K562 (cell line): ENCODE data around the gene TRMT2A. TPM values are rescaled to one million over a fixed set of nuclear protein-coding genes. Genes with fewer than 3 reads are reported as not detected.

Source experiments
- BMI1 ChIP-seq: fragments of 150-350 bp; IDR thresholded peaks from 2 replicates; pipeline ENCODE4 v1.6.1; 2014; ENCODE audit warnings: low read length
- CHD2 ChIP-seq: IDR thresholded peaks from 2 replicates; pipeline ENCODE4 v1.6.1; 2011; ENCODE audit warnings: low read depth, low read length
- E2F1 ChIP-seq: sonication (generic); formaldehyde crosslinking; IDR thresholded peaks from 2 replicates; pipeline ENCODE4 v1.8.1; 2023; ENCODE audit warnings: mild to moderate bottlenecking, missing genetic modification reagents, moderate library complexity
- FOSL1 ChIP-seq: fragments of 200-800 bp; sonication (Bioruptor generic); conservative IDR thresholded peaks from 2 replicates; pipeline ENCODE4 v1.6.1; 2016; ENCODE audit warnings: missing genetic modification characterization, missing compliant biosample characterization
- GATAD2B ChIP-seq: fragments of 450-650 bp; IDR thresholded peaks from 2 replicates; pipeline ENCODE4 v1.6.1; 2017; ENCODE audit warnings: mild to moderate bottlenecking, borderline replicate concordance
- GTF2E2 ChIP-seq: fragments of 200-800 bp; sonication (Bioruptor generic); IDR thresholded peaks from 2 replicates; pipeline ENCODE4 v1.6.1; 2016; ENCODE audit warnings: missing genetic modification characterization, missing compliant biosample characterization
- HMG20B ChIP-seq: fragments of 250-450 bp; sonication (Bioruptor Pico); IDR thresholded peaks from 2 replicates; pipeline ENCODE4 v1.5.0; 2021; ENCODE audit warnings: mild to moderate bottlenecking
- IFI16 ChIP-seq: fragments of 250-450 bp; sonication (Bioruptor Pico); IDR thresholded peaks from 2 replicates; pipeline ENCODE4 v2.1.2; 2022; ENCODE audit warnings: mild to moderate bottlenecking, inconsistent platforms
- NR0B1 ChIP-seq: fragments of 450-650 bp; IDR thresholded peaks from one replicate; pipeline ENCODE4 v1.6.1; 2018; ENCODE audit warnings: mild to moderate bottlenecking, moderate library complexity; ENCODE audit not compliant: partially characterized antibody
- PATZ1 ChIP-seq: fragments of 250-450 bp; sonication (Bioruptor Pico); IDR thresholded peaks from 2 replicates; pipeline ENCODE4 v1.5.0; 2020; ENCODE audit warnings: mild to moderate bottlenecking, borderline replicate concordance
- SMAD3 ChIP-seq: fragments of 450-650 bp; formaldehyde crosslinking; conservative IDR thresholded peaks from 2 replicates; pipeline ENCODE4 v1.4.0; 2020; ENCODE audit warnings: mild to moderate bottlenecking
- ZBED1 ChIP-seq: IDR thresholded peaks from 2 replicates; pipeline ENCODE4 v1.6.1; 2014
- ZNF212 ChIP-seq: fragments of 450-650 bp; formaldehyde crosslinking; IDR thresholded peaks from 2 replicates; pipeline ENCODE4 v1.4.0; 2020; ENCODE audit warnings: mild to moderate bottlenecking
- ZNF311 ChIP-seq: fragments of 250-450 bp; sonication (Bioruptor Pico); IDR thresholded peaks from 2 replicates; pipeline ENCODE4 v1.4.0; 2020; ENCODE audit warnings: mild to moderate bottlenecking, moderate library complexity
- ZNF316 ChIP-seq: fragments of 450-650 bp; IDR thresholded peaks from 2 replicates; pipeline ENCODE4 v1.6.1; 2016
- ZNF347 ChIP-seq: fragments of 450-650 bp; formaldehyde crosslinking; IDR thresholded peaks from 2 replicates; pipeline ENCODE4 v1.4.0; 2020; ENCODE audit warnings: low read depth, mild to moderate bottlenecking, moderate library complexity
- ZNF76 ChIP-seq: fragments of 250-450 bp; sonication (Bioruptor Pico); IDR thresholded peaks from 2 replicates; pipeline ENCODE4 v1.4.0; 2020; ENCODE audit warnings: mild to moderate bottlenecking, moderate library complexity, borderline replicate concordance
- ZSCAN32 ChIP-seq: fragments of 450-650 bp; formaldehyde crosslinking; IDR thresholded peaks from 2 replicates; pipeline ENCODE4 v1.4.0; 2020; ENCODE audit warnings: mild to moderate bottlenecking, moderate library complexity
- polyA plus RNA-seq, 8 experiments: library from polyadenylated mRNA; depleted of rRNA in 4 of 8; stranded (reverse) in 5 of 8; unstranded in 3 of 8; fragments of >200 nt; fragmentation: Nextera tagmentation in 2 of 8; fragmentation: Illumina TruSeq in 1 of 8; extraction: Ambion mirVana in 2 of 8; extraction: Trizol in 1 of 8; gene quantifications; 2 replicates each; pipeline versions ENCODE4 v1.2.1 to v1.2.3, GENCODE V29; 2011 to 2014; ENCODE audit warnings: inconsistent platforms in 1 of 8, missing spikeins in 1 of 8
- total RNA-seq, 7 experiments: library from RNA; depleted of rRNA in 6 of 7; stranded (reverse); fragments of >200 nt in 6 of 7; fragmentation: Illumina TruSeq in 2 of 7; extraction: Trizol in 2 of 7; gene quantifications; 2 replicates each; pipeline versions ENCODE4 v1.2.1 to v1.2.3, GENCODE V29; 2011 to 2021; ENCODE audit warnings: low replicate concordance in 1 of 7
- TF ChIP-seq, protein P1 (sequence below): fragments of 450-650 bp; IDR thresholded peaks from 2 replicates; pipeline ENCODE4 v1.6.1; 2016; ENCODE audit warnings: borderline replicate concordance
- TF ChIP-seq, protein P2 (sequence below): sonication (generic); formaldehyde crosslinking; IDR thresholded peaks from 2 replicates; pipeline ENCODE4 v1.8.1; 2022; ENCODE audit warnings: missing genetic modification reagents

TRMT2A gene
- total and polyA plus RNA-seq, 9 of the 15 experiments (the other 6 are each of a cell fraction or from before 2014, with no cell fraction given), result 1.6 to 265 (median 140) TPM

- TF ChIP-seq E2F1 (CRISPR knock-in tag), result peak; percentile 45; the same call in 1 of the 2 replicates
- no peak for TF ChIP-seq HMG20B (CRISPR knock-in tag)
- peak; percentile 28 for TF ChIP-seq CHD2
- no peak for TF ChIP-seq ZNF311 (CRISPR knock-in tag)
- TF ChIP-seq, protein P1, sequence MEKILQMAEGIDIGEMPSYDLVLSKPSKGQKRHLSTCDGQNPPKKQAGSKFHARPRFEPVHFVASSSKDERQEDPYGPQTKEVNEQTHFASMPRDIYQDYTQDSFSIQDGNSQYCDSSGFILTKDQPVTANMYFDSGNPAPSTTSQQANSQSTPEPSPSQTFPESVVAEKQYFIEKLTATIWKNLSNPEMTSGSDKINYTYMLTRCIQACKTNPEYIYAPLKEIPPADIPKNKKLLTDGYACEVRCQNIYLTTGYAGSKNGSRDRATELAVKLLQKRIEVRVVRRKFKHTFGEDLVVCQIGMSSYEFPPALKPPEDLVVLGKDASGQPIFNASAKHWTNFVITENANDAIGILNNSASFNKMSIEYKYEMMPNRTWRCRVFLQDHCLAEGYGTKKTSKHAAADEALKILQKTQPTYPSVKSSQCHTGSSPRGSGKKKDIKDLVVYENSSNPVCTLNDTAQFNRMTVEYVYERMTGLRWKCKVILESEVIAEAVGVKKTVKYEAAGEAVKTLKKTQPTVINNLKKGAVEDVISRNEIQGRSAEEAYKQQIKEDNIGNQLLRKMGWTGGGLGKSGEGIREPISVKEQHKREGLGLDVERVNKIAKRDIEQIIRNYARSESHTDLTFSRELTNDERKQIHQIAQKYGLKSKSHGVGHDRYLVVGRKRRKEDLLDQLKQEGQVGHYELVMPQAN, result no peak
- no peak for TF ChIP-seq ZNF76 (CRISPR knock-in tag)
- no peak for TF ChIP-seq SMAD3 (CRISPR knock-in tag)
- TF ChIP-seq, protein P2, sequence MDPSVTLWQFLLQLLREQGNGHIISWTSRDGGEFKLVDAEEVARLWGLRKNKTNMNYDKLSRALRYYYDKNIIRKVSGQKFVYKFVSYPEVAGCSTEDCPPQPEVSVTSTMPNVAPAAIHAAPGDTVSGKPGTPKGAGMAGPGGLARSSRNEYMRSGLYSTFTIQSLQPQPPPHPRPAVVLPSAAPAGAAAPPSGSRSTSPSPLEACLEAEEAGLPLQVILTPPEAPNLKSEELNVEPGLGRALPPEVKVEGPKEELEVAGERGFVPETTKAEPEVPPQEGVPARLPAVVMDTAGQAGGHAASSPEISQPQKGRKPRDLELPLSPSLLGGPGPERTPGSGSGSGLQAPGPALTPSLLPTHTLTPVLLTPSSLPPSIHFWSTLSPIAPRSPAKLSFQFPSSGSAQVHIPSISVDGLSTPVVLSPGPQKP (CRISPR knock-in tag), result no peak
- TF ChIP-seq GATAD2B, result no peak
- TF ChIP-seq ZBED1, result no peak; the same call in 1 of the 2 replicates
- TF ChIP-seq ZNF316, result no peak
- TF ChIP-seq FOSL1 (tag), result no peak
- TF ChIP-seq NR0B1, result no peak
- TF ChIP-seq ZSCAN32 (CRISPR knock-in tag), result 0 out of 2 replicates have a peak, but pooled peaks have one; percentile 29
- TF ChIP-seq BMI1, result no peak
- TF ChIP-seq ZNF212 (CRISPR knock-in tag), result peak; percentile 30; the same call in 1 of the 2 replicates
- no peak for TF ChIP-seq GTF2E2 (tag)
- TF ChIP-seq IFI16 (CRISPR knock-in tag), result peak; percentile 70; the same call in 1 of the 2 replicates
- TF ChIP-seq ZNF347 (CRISPR knock-in tag), result no peak; the same call in 1 of the 2 replicates
- TF ChIP-seq PATZ1, result no peak
These were observed 12.1 kb upstream of the TRMT2A start (continued) for GRCh38 chr22:20128902-20129746.
